Heart left ventricle (tissue), 13 donors: ENCODE data around the gene ULBP3.

Source experiments
- CTCF ChIP-seq, 12 donors: fragments of 200-600 bp; sonication (generic) in 4 of 12; IDR thresholded peaks; one replicate each; pipeline versions ENCODE4 v1.5.0 to v1.8.0; 2018 to 2022; ENCODE audit warnings: antibody characterized with exemption in 12 of 12, mild to moderate bottlenecking in 5 of 12
- POLR2A ChIP-seq, 2 donors: fragments of 450-650 bp; IDR thresholded peaks; one replicate each; pipeline ENCODE4 v1.6.1; 2017; ENCODE audit warnings: antibody characterized with exemption in 2 of 2, mild to moderate bottlenecking in 2 of 2, moderate library complexity in 2 of 2
- donor health status: ischemic (EF 13 %, LVEDD 7.1; RV severe dilation, severe dysfunction).
- donor health status: DM: no; HTN: yes; CAD: no.
- donor health status: DM: no; HTN: no; CAD: no.
- donor health status: ischemic (EF 25% LVEDD 6.9; RV normal size, moderate dysfunction).
- donor health status: ischemic (EF 25% LVEDD 5.7; RV mildly dilated, moderate dysfunction).
- donor health status: ischemic (EF 35%, LVEDD 5.7; RV mildly dilated, moderate dysfunction).
- donor health status: nonischemic (EF 11% LVEDD 7.7; RV severe dilation, severe dysfunction).
- donor health status: DM: yes; HTN: yes; CAD: no.
- donor health status: PGD.
- donor health status: ischemic (EF 29% LVEDD 5.4; RV normal size, mild dysfunction).
- donor health status: nonischemic (EF 23%, LVEDD 6.1; RV moderate dilation, normal function).

- no peak for TF ChIP-seq POLR2A (IDR thresholded peaks at IDR 0.05)
- no peak for TF ChIP-seq CTCF (IDR thresholded peaks at IDR 0.05)
Observed at GRCh38 chr6:150057501-150057951, 11.4 kb downstream of the ULBP3 start.
